ENCODE data around the gene KCND3.
A peak's percentile ranks its signal among the peaks of the same experiment; 100 is the strongest.

The KCND3 gene

GRCh38 chr1:111737216-111738132 lies 252.0 kb downstream of the KCND3 start:
- no peak for DNase-seq

- no peak for DNase-seq
These were observed 252.8 kb downstream of the KCND3 start for GRCh38 chr1:111736548-111737215.

- DNase-seq: no peak
These were observed 253.5 kb downstream of the KCND3 start for GRCh38 chr1:111735858-111736544.

GRCh38 chr1:111735321-111735720 lies 254.1 kb downstream of the KCND3 start:
- no peak for DNase-seq

- DNase-seq: peak in 1 of 2 donors; percentile 25
These were observed 254.6 kb downstream of the KCND3 start for GRCh38 chr1:111734856-111735255.

- no peak for DNase-seq
These were observed 255.0 kb downstream of the KCND3 start for GRCh38 chr1:111734426-111734825.

GRCh38 chr1:111733992-111734341 lies 255.5 kb downstream of the KCND3 start:
- peak; percentile 67 to 82 for DNase-seq

- DNase-seq: peak; percentile 86 to 94
These were observed 256.1 kb downstream of the KCND3 start for GRCh38 chr1:111733183-111733991.

- no peak for DNase-seq
These were observed 256.8 kb downstream of the KCND3 start for GRCh38 chr1:111732718-111733117.

- DNase-seq: no peak
These were observed 257.5 kb downstream of the KCND3 start for GRCh38 chr1:111731956-111732355.

- DNase-seq: no peak
These were observed 258.8 kb downstream of the KCND3 start for GRCh38 chr1:111730706-111731105.

GRCh38 chr1:111729946-111730681 lies 259.4 kb downstream of the KCND3 start:
- DNase-seq: no peak

GRCh38 chr1:111729271-111729921 lies 260.1 kb downstream of the KCND3 start:
- no peak for DNase-seq

- no peak for DNase-seq
These were observed 262.4 kb downstream of the KCND3 start for GRCh38 chr1:111727056-111727455.

- DNase-seq: no peak
These were observed 264.3 kb downstream of the KCND3 start for GRCh38 chr1:111725192-111725591.

- no peak for DNase-seq
These were observed 265.6 kb downstream of the KCND3 start for GRCh38 chr1:111723871-111724270.

GRCh38 chr1:111723091-111723806 lies 266.2 kb downstream of the KCND3 start:
- no peak for DNase-seq

- no peak for DNase-seq
These were observed 268.3 kb downstream of the KCND3 start for GRCh38 chr1:111720977-111721786.

All from inflammatory macrophage treated with lipopolysaccharide for 1 hour (primary cell).